GM18499 (cell line): ENCODE measurements around the gene BRD3OS.
"Not testable (repeated sequence)": the region's sequence is repeated elsewhere in the genome, so short reads cannot be mapped to it uniquely, and the experiment has no call there.

ENCODE experiments used
- ATAC-seq: cut with Tn5 transposase; IDR thresholded peaks from one replicate; pipeline ENCODE4 v1.9.1; 2021; ENCODE audit warnings: moderate number of reproducible peaks; ENCODE audit not compliant: insufficient read depth, unreplicated experiment

Gene BRD3OS

DNA sequence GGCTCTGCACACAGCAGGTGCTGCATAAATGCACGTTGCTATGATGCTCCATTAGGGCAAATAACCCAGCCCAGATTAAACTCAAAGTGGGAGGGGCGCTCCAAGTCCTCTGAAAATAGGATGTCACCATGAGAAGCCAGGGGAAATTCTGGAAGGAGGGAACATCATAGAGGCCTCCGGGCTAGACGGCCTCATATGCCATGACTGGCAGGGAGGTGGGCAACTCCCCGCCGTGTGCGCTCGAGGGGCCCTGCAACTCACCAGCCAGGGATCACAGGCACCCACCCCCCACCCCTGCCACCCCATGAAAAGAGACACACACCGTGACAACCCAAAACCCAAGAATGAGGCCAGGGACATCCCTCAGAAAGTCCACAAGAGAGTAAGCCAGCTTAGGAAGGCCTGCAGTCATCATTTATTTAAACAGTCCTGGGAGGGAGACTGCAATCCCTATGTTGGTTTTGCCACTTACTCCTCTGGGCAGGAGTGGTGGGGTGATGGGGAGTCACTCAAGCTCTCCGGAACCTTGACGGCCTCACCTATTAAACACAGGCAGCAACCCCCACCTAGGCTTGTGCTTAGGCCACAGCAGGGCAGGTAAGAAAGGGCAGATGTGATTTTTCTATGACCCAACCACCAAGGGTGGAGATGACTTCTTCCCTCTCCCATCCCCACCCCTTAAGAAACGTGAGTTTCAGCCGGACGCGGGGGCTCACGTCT is 37.2 kb upstream of the BRD3OS start:
- no peak for ATAC-seq

DNA sequence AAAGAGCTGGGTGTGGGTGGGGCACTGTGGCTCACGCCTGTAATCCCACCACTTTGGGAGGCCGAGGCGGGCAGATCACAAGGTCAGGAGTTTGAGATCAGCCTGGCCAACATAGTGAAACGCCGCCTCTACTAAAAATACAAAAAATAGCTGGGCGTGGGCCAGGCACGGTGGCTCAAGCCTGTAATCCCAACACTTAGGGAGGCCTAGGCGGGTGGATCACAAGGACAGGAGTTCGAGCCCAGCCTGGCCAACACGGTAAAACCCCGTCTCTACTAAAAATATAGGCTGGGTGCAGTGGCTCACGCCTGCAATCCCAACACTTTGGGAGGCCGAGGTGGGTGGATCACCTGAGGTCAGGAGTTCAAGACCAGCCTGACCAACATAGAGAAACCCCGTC is 36.5 kb upstream of the BRD3OS start:
- ATAC-seq: not testable (repeated sequence)

DNA sequence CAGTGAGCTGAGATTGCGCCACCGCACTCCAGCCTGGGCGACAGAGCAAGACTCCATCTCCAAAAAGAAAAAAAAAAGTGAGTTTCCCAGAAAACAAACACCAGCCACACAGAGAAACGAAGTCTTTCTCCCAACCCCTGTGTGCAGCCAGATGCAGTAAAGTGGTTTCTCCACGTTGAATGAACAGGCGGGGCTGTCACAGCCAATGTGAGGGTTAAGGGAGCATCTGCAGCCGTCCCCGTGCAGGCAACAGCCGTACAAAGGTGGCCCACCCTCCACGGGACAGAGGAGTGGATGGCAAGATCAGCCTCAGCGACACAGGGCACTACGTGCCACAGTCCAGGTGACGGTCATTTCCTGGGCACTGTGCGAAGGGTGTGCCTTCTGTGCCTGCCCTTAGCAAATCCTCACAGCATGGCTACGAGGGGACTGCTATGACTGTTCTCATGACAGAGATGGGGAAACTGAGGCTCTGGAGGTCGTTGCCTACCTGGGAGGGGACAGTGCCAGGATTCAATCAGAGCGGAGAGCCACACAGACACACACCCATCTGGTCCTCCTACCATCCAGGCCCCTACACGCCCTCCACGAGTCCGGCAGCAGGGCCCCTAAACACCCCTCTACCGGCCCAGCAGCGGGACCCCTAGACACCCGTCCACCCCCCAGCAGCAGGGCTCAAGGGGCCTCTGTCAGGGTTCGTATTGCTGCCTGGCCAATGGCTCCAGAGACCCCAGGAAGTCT is 35.5 kb upstream of the BRD3OS start:
- ATAC-seq: no peak

DNA sequence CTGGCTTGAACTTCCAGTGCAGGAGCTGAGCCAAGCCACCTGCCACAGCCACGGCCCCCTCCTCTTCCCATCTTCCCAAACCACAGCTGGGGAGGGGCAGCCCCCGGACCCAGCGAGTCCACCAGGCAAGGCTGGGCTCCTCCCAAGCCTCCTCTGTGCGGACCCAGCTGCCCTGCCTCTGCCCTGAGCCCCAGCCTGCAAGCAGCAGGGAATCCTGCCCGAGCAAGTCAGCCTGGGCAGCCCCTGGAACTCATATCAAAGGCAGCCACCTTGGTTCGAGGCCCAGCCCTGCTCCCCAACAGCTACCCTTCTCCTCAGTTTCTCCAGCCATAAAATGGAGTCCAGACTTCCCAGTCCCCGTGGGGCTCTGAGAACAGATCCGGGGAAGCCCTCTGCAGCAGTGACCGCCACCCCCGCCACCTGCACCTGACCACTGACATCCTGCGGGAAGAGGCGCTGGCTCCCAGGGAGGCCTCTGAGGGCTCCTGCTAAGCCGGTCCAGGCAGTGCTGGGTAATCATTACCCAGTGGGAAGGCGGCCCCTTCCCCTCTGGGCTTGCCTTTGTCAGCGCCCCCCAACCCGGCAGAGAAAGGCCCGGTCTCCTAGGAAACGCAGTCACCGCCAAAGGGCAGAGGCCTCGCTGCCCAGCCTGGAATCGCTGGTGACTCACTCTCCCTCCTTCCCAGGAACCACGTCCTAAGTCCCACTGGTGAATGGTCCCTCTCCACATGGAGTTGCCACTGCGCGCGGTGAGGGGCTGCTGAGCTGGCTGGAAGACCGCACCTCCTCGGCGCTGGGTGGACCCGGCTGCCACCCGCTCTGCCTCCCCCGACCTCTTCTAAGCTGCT is 34.7 kb upstream of the BRD3OS start:
- ATAC-seq: no peak

DNA sequence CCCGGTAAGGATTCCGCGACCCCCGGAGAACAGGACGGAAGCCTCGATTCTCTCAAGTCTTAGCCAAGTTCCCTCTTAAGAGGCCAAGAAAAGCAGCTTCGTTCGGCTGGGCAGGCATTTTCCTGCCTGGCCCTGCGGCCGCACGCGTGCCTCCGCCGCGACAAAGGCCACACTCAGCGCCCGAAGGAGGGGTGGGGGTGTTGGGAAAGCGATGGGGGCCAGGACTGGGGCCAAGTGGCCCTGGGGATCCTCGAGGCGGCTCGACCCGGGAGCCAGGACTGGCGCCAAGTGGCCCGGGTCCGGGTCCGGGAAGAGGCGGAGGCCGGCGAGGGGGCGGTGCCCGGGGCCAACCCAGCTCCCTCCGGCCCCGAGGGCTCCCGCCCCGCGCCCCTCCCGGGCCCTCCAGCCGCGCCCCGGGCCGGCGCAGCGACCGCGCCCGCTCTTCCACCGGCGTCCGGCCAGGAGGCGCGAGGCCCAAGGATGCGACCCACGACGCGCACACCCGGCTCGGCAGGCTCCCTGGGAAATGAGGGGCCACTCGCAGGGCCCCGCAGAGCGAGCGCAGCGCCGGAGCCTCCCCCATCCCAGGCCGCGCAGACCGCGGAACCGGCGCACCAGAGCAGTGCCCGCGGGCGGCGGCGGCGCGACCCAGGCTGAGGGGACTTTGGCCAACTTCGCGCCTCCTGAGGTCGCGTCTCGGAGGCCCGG is 33.9 kb upstream of the BRD3OS start:
- no peak for ATAC-seq

GRCh38 chr9:133991964-133992779 is 33.1 kb upstream of the BRD3OS start, which contains the start of gene VAV2:
TSS of gene VAV2 (minus strand) at chr9:133992324. CDS start at chr9:133992278, 46 bp downstream.
- ATAC-seq: no peak

GRCh38 chr9:133992780-133993634 is 32.3 kb upstream of the BRD3OS start:
- ATAC-seq: no peak

- ATAC-seq: no peak
Measured at GRCh38 chr9:133993635-133994253, 31.5 kb upstream of the BRD3OS start.

DNA sequence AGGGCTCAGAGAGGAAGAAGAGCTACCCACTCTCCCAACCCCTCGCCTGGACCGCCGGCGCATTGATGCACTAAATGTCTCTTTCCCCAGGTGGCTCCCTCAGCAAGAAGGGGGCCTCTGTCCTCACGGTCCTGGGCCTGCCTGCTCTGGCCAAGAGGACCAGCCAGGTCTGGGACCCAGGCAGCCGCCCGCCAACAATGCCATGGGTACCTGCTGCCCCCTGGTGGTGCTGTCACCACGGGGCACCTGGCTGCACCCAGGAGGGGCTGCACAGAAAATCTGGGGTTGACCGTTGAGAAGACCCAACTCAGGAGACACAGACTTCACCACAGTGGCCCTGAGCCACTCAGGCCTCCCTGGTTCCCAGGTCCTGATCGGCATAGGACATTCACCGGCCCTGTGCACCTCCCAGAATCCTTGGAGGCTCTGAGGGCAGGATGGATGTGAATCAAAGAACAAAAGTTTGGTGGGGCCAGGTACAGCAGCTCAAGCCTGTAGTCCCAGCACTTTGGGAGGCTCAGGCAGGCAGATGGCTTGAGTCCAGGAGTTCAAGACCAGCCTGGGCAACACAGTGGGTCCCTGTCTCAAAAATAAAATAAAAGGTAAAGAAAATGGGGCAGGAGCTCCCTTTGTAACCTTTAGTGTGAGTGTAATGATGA is 30.8 kb upstream of the BRD3OS start:
- ATAC-seq: no peak

DNA sequence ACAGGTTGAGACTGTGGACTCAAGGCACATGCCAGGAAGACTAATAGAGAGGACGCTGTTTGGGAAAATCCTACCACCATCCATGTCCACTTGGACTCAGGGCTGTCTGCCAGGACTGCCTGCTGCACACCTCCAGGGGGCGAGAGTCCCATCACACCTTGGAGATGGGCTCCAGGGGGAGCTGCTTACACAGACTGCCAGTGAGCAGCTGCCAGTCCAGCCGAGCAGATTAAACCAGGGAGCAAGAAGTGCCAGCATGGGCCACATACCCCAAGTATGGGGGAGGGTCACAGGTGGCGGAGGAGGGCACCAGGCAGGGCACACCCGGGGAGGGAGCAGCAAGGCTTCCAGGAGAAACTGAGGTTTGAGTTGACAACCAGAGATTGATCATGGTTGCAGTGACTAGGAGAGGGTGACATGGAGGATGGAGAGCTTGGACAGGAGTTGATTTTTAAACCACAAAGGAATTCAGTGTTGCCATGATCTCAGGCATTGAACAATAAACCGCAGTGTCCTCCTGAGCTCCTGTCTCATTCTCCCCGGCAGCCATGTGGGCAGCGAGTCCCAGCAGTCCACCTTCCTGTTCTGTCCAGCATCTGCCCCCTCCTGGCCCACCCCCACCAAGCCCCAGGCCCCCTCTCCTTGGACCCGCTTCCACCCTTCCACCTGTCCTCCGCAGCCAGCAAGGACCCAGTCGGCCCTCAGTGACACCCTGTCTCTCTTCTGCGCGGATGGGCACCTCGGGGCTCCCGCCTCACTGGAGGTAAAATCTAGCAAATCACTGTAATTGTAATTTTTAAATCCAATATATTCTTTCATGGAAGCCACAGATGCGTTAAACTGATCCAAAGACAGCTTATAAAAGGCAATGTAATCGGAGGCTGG is 30.0 kb upstream of the BRD3OS start:
- no peak for ATAC-seq

DNA sequence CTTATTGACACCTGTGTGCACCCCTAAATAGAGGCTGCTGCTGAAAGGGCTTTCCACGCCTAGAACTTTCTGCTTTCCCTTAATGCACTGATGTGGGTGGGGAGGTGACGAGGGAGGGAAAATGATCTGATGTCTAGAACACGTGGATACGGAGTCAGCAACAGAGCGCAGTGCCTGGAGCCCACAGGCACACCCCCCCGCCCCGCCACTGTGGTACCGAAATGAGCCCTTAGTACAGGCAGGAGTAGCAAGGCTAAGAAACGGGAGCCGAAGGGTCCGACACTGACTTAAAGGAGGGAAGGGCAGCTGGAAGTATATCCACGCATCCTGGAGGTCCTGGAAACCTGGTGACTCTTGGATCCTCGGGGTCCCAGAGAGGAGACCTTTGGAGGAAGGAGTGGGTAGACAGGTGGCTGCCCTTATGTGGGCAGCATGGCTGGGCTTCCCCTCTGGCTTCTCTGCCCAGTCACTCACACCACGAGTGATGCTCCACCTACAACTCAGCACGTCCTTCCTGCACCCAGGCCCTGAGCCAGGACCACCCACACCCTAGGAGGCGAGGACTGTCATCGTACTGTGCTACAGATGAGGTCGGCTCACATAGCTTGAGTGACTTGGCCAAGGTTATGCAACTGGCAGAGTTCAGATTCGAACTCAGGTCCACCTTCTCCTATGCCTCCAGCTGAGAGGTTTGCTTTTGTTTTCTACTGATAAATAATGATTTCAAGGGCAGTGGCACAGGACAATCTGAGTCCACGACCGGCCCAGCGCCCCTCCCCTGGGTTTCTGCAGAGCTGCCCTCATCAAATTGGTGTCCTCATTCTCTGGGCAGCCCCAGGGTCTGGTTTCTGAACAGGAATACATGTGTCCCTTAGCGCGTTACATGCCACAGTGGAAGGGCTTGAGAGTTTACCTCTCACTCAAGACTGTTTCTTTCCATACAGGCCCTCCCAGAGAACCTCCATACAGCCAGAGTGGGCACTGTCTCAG is 28.5 kb upstream of the BRD3OS start:
- ATAC-seq: no peak

DNA sequence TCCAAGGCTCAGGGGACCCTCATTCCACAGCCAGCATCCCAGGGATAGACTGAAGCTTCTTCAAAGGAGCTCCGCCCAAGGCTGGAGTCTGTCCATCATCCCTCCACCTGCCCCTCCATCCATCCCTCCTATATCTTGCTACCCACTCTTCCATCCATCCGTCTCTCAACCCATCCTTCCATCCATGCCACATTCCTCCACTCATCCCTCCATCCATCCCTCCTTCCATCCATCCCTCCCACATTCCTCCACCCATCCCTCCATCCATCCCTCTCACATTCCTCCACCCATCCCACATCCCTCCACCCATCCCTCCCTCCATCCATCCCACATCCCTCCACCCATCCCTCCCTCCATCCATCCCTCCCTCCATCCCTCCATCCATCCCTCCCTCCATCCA is 27.7 kb upstream of the BRD3OS start:
- no peak for ATAC-seq

GRCh38 chr9:133998915-133999595 is 26.2 kb upstream of the BRD3OS start:
- no peak for ATAC-seq

DNA sequence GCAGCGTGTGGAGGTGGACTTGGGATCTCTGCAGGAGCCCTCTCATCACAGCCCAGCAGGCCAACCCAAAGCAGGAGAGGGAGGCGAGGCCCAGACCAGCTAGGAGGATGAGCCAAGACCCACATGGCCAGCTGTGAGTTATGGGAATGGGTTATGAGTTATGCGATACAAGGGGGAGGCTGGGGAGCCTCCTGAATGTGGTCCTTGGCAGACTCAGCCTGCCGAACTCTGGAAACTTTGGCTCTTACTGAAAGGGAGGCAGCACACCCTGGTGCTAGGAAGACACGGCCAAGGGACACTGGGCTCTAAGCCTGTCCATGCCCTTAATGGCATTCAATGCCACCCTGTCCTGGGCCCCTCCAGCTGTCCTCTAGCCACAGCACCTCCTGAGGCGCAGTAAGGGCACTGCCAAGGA is 25.4 kb upstream of the BRD3OS start:
- no peak for ATAC-seq

GRCh38 chr9:134002796-134003195 is 22.5 kb upstream of the BRD3OS start:
- ATAC-seq: no peak
